ENCODE measurements around the gene NCAM1.

DNA sequence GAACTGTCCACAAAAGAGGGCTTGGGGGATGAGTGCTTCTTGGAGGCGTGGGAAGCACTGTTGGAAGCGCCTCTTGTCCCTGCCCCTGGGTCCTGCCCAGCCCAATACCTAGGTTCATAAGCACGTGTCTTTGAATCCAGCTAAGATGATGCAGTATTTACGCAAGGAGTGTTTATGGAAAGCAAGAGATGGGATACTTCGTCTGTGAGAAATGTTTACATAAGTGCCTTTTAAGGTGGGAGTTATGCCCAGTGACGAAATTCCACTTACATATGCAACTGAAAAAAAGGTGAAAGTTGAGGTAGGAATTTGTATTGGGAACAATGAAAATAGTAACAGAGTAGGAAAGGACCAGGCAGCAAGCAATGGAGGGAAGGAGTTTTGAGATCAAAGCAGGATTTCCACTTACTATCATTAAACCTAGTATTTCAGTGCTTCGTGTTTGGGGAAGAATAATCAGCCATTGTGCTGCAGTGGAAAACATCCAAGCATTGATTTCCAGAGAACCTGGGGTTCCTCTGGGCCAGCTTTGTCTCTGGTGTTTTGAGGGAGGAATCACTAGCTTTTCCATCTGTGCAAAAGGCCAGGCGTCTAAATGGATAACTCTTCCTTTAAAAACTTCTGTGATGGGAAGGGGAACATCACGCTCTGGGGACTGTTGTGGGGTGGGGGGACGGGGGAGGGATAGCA, 237.9 kb downstream of the NCAM1 start:
- TF ChIP-seq POLR2A (IDR thresholded peaks at IDR 0.05; ENCODE audit: low read length) (no peak), GATA1 (IDR thresholded peaks at IDR 0.05; ENCODE audit: low read depth, low read length) (no peak)
